Measurements from ENCODE around the gene ANAPC2.

ANAPC2 gene

GRCh38 chr9:137186385-137186784, 2.0 kb downstream of the ANAPC2 start:
- H3K9me3 ChIP-seq (ENCODE audit: severe bottlenecking): no peaks in the 10 kb centered on the region
- H3K36me3 ChIP-seq: peaks cover 4% of the 10 kb centered on the region; the same call in 1 of the 2 replicates
- no peak for DNase-seq
- no peak overlapping the region for H3K4me3 ChIP-seq (ENCODE audit: low read depth, low read length)
- H3K27me3 ChIP-seq (ENCODE audit: insufficient read depth, low read depth, severe bottlenecking): no peaks in the 10 kb centered on the region
- no peak overlapping the region for H3K27ac ChIP-seq
- no peak for TF ChIP-seq CTCF (IDR thresholded peaks at IDR 0.05; ENCODE audit: low read depth, low read length)

GRCh38 chr9:137185921-137186320, 2.4 kb downstream of the ANAPC2 start:
- no peaks in the 10 kb centered on the region for H3K27me3 ChIP-seq (ENCODE audit: insufficient read depth, low read depth, severe bottlenecking)
- DNase-seq: no peak
- H3K9me3 ChIP-seq (ENCODE audit: severe bottlenecking): no peaks in the 10 kb centered on the region
- peaks cover 4% of the 10 kb centered on the region; the same call in 1 of the 2 replicates for H3K36me3 ChIP-seq
- TF ChIP-seq CTCF (IDR thresholded peaks at IDR 0.05; ENCODE audit: low read depth, low read length): no peak
- no peak overlapping the region for H3K27ac ChIP-seq
- no peak overlapping the region for H3K4me3 ChIP-seq (ENCODE audit: low read depth, low read length)

- no peak overlapping the region for H3K27ac ChIP-seq
- no peak overlapping the region for H3K4me3 ChIP-seq (ENCODE audit: low read depth, low read length)
- H3K9me3 ChIP-seq (ENCODE audit: severe bottlenecking): no peaks in the 10 kb centered on the region
- H3K27me3 ChIP-seq (ENCODE audit: insufficient read depth, low read depth, severe bottlenecking): no peaks in the 10 kb centered on the region
- H3K36me3 ChIP-seq: peaks cover 3% of the 10 kb centered on the region; the same call in 1 of the 2 replicates
- no peak for TF ChIP-seq CTCF (IDR thresholded peaks at IDR 0.05; ENCODE audit: low read depth, low read length)
- DNase-seq: no peak
These were observed 3.3 kb downstream of the ANAPC2 start for GRCh38 chr9:137184881-137185660.

- no peak for TF ChIP-seq CTCF (IDR thresholded peaks at IDR 0.05; ENCODE audit: low read depth, low read length)
- H3K4me3 ChIP-seq (ENCODE audit: low read depth, low read length): no peak overlapping the region
- H3K9me3 ChIP-seq (ENCODE audit: severe bottlenecking): no peaks in the 10 kb centered on the region
- H3K27me3 ChIP-seq (ENCODE audit: insufficient read depth, low read depth, severe bottlenecking): no peaks in the 10 kb centered on the region
- no peak for DNase-seq
- no peak overlapping the region for H3K27ac ChIP-seq
- no peaks in the 10 kb centered on the region for H3K36me3 ChIP-seq
These were observed 4.3 kb downstream of the ANAPC2 start for GRCh38 chr9:137183980-137184595.

GRCh38 chr9:137182836-137183235, 5.5 kb downstream of the ANAPC2 start:
- DNase-seq: no peak
- no peak for TF ChIP-seq CTCF (IDR thresholded peaks at IDR 0.05; ENCODE audit: low read depth, low read length)
- Histone ChIP-seq H3K4me3 (ENCODE audit: low read depth, low read length) (no peak overlapping the region), H3K36me3 (no peaks in the 10 kb centered on the region), H3K9me3 (ENCODE audit: severe bottlenecking) (no peaks in the 10 kb centered on the region), H3K27me3 (ENCODE audit: insufficient read depth, low read depth, severe bottlenecking) (no peaks in the 10 kb centered on the region), H3K27ac (no peak overlapping the region)
